Tibial nerve (tissue), 4 donors: ENCODE measurements around the gene YWHAB. TPM values are rescaled to one million over a fixed set of nuclear protein-coding genes. Genes with fewer than 3 reads are reported as not detected.

ENCODE experiments used
- DNase-seq, 2 donors: peaks; one replicate each; pipeline ENCODE4 v3.0.0-alpha.2; 2019; ENCODE audit warnings: low spot score in 2 of 2
- H3K27ac ChIP-seq, 4 donors: fragments of 200-600 bp; sonication (generic) in 3 of 4; one replicate each; pipeline ENCODE4 v1.5.1; 2017 to 2019; ENCODE audit warnings: mild to moderate bottlenecking in 1 of 4
- H3K27me3 ChIP-seq, 2 donors: fragments of 200-600 bp; sonication (generic) in 1 of 2; one replicate each; pipeline versions ENCODE4 v1.5.1 to v1.6.0; 2017 to 2019
- H3K36me3 ChIP-seq, 3 donors: fragments of 200-600 bp; sonication (generic); one replicate each; pipeline ENCODE4 v1.5.1; 2018 to 2019
- H3K4me1 ChIP-seq, 4 donors: fragments of 200-600 bp; sonication (generic) in 3 of 4; one replicate each; pipeline ENCODE4 v1.5.1; 2017 to 2019
- H3K4me3 ChIP-seq, 4 donors: fragments of 200-600 bp; sonication (generic) in 3 of 4; one replicate each; pipeline ENCODE4 v1.5.1; 2017 to 2019; ENCODE audit warnings: mild to moderate bottlenecking in 1 of 4, moderate library complexity in 1 of 4
- H3K9me3 ChIP-seq, 4 donors: fragments of 200-600 bp; sonication (generic) in 3 of 4; one replicate each; pipeline ENCODE4 v1.5.1; 2017 to 2019
- EP300 ChIP-seq, 2 donors: sonication (generic); formaldehyde crosslinking; IDR thresholded peaks; one replicate each; pipeline ENCODE4 v1.6.1; 2017; ENCODE audit warnings: antibody characterized with exemption in 2 of 2, mild to moderate bottlenecking in 1 of 2
- POLR2A ChIP-seq, 2 donors: fragments of 450-650 bp; IDR thresholded peaks; one replicate each; pipeline ENCODE4 v1.6.1; 2017; ENCODE audit warnings: antibody characterized with exemption in 2 of 2, mild to moderate bottlenecking in 2 of 2, moderate library complexity in 2 of 2
- WGBS, 2 donors: methylation state at CpG; one replicate each; pipeline ENCODE4 v1.1.5; 2018; 5-methylcytosine and 5-hydroxymethylcytosine counted together
- total RNA-seq, 4 donors: library from RNA; depleted of rRNA; stranded (reverse); fragments of >200 nt; gene quantifications; one replicate each; pipeline ENCODE4 v1.1.0, GENCODE V29; 2016
- TF ChIP-seq, protein P1 (sequence below), 5 experiments: fragments of 200-600 bp in 3 of 5; fragments of 450-650 bp in 2 of 5; sonication (generic) in 3 of 5; IDR thresholded peaks; one replicate each; pipeline ENCODE4 v1.5.1; 2016 to 2019; ENCODE audit warnings: antibody characterized with exemption in 5 of 5, mild to moderate bottlenecking in 3 of 5, moderate library complexity in 2 of 5

Gene YWHAB
- total RNA-seq, 4 donors from 2014 or later = 97.9 to 119 (median 98.3) TPM

DNA sequence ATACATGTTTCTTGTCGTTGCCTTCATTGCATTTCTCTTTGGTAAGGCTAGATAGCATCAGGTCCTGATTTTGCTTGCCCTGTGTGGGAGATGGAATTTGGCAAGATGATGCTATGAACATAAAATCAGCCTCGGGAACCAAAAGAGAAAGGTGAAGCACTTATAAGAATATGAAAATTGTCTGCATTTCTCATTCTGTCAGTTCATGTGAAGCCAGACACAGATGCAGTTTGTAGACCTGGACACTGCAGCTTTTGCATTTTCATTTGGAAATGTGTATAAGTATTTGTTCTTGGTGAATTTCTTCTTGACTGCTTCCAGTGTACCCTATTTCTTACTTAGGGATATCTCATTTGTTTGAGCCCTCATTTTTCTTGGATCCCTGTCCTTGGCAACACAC lies 1.3 kb downstream of the YWHAB start:
- Histone ChIP-seq H3K36me3 (peaks cover 0 to 6% (median 0%) of the 10 kb centered on the region in 3 donors), H3K27me3 (no peaks in the 10 kb centered on the region), H3K9me3 (no peaks in the 10 kb centered on the region), H3K4me1 (peaks cover 0 to 63% (median 23%) of the 10 kb centered on the region in 4 donors), H3K27ac (peak overlapping the region in 2 of 4 donors; percentile 98 to 99), H3K4me3 (peak overlapping the region; percentile 67 to 99 (median 96))
- DNase-seq = no peak
- WGBS, 2 donors = 0 to 1% methylated on average over 2 of the region's 2 CpGs
- TF ChIP-seq, protein P1, sequence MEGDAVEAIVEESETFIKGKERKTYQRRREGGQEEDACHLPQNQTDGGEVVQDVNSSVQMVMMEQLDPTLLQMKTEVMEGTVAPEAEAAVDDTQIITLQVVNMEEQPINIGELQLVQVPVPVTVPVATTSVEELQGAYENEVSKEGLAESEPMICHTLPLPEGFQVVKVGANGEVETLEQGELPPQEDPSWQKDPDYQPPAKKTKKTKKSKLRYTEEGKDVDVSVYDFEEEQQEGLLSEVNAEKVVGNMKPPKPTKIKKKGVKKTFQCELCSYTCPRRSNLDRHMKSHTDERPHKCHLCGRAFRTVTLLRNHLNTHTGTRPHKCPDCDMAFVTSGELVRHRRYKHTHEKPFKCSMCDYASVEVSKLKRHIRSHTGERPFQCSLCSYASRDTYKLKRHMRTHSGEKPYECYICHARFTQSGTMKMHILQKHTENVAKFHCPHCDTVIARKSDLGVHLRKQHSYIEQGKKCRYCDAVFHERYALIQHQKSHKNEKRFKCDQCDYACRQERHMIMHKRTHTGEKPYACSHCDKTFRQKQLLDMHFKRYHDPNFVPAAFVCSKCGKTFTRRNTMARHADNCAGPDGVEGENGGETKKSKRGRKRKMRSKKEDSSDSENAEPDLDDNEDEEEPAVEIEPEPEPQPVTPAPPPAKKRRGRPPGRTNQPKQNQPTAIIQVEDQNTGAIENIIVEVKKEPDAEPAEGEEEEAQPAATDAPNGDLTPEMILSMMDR (IDR thresholded peaks at IDR 0.05) = no peak
- TF ChIP-seq EP300 (IDR thresholded peaks at IDR 0.05) (no peak), POLR2A (IDR thresholded peaks at IDR 0.05) (no peak)

DNA sequence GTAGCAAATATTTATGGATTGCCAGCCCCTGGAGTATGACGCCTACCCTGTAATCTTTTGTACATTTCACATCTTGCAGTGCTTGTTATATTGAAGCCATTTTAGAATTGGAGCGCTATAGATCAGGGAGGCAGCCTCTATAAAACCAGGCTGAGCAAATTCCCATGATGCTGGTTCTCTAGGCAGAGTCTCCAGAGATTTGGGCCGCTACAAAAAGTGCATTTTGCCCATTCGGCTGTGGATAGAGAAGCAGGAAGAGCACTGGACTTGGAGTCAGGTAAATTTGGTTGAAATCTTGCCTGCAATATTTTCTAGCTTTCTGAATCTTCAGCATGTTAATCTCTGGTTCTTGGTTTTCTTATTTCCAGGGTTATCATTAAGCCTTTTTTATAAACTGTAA lies 2.0 kb downstream of the YWHAB start:
- Histone ChIP-seq H3K27ac (no peak overlapping the region), H3K36me3 (peaks cover 0 to 6% (median 0%) of the 10 kb centered on the region in 3 donors), H3K4me3 (peak overlapping the region in 3 of 4 donors; percentile 67 to 99 (median 98)), H3K27me3 (no peaks in the 10 kb centered on the region), H3K9me3 (no peaks in the 10 kb centered on the region), H3K4me1 (peaks cover 0 to 67% (median 23%) of the 10 kb centered on the region in 4 donors)
- no peak for DNase-seq
- 34 to 36% methylated on average over 4 of the region's 4 CpGs for WGBS, 2 donors
- TF ChIP-seq, protein P1 (IDR thresholded peaks at IDR 0.05) = no peak
- TF ChIP-seq POLR2A (IDR thresholded peaks at IDR 0.05) = no peak
- TF ChIP-seq EP300 (IDR thresholded peaks at IDR 0.05) = no peak

GRCh38 chr20:44888226-44889103 lies 3.0 kb downstream of the YWHAB start:
- H3K4me3 ChIP-seq = no peak overlapping the region
- TF ChIP-seq, protein P1 (IDR thresholded peaks at IDR 0.05) = peak in 2 of 5 experiments; percentile 21 to 29
- TF ChIP-seq EP300 (IDR thresholded peaks at IDR 0.05) (no peak), POLR2A (IDR thresholded peaks at IDR 0.05) (no peak)
- H3K27me3 ChIP-seq = no peaks in the 10 kb centered on the region
- DNase-seq = no peak
- peaks cover 0 to 77% (median 26%) of the 10 kb centered on the region in 4 donors for H3K4me1 ChIP-seq
- 68% methylated on average over 6 of the region's 6 CpGs for WGBS, 2 donors
- peak overlapping the region in 1 of 4 donors; percentile 10 for H3K27ac ChIP-seq
- no peaks in the 10 kb centered on the region for H3K9me3 ChIP-seq
- H3K36me3 ChIP-seq = peaks cover 0 to 6% (median 0%) of the 10 kb centered on the region in 3 donors

DNA sequence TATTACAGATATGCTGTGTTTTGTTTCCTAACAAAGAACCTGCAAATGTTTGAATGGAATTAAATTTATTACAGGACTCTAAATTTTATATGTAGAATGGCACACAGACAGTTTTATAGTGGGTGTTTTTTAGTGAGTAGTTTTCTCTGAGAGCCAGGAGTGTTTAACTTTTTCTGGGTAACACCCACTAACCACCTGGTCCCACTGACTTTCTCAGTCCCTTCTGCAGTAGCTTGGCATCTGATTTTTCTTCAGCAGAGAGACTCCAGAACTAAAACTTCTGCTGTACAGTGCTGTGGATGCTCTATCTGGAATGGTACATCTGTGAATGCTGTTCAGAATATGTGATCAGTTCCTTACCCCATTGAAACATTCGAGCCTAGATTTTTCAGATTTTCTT lies 6.3 kb downstream of the YWHAB start:
- 84 to 87% methylated on average over 1 of the region's 1 CpG for WGBS, 2 donors
- H3K4me1 ChIP-seq = peaks cover 0 to 92% (median 39%) of the 10 kb centered on the region in 4 donors

More for the DNA sequence above, 6.3 kb downstream of the YWHAB start:
- H3K27ac ChIP-seq = no peak overlapping the region
- TF ChIP-seq, protein P1 (IDR thresholded peaks at IDR 0.05) = no peak
- TF ChIP-seq EP300 (IDR thresholded peaks at IDR 0.05) = no peak
- no peaks in the 10 kb centered on the region for H3K27me3 ChIP-seq
- no peak for DNase-seq
- no peak overlapping the region for H3K4me3 ChIP-seq
- H3K36me3 ChIP-seq = peaks cover 0 to 6% (median 0%) of the 10 kb centered on the region in 3 donors
- no peaks in the 10 kb centered on the region for H3K9me3 ChIP-seq
